Gastroesophageal sphincter (tissue), 3 donors: ENCODE results near the gene DNAJB8.

Source experiments
- CTCF ChIP-seq, 4 experiments: fragments of 200-600 bp in 2 of 4; fragments of 450-650 bp in 2 of 4; sonication (generic) in 1 of 4; IDR thresholded peaks; one replicate each; pipeline ENCODE4 v1.5.1; 2017 to 2019; ENCODE audit warnings: antibody characterized with exemption in 4 of 4, mild to moderate bottlenecking in 2 of 4, moderate library complexity in 2 of 4
- POLR2A ChIP-seq, 2 donors: fragments of 450-650 bp; IDR thresholded peaks; one replicate each; pipeline ENCODE4 v1.6.1; 2017; ENCODE audit warnings: antibody characterized with exemption in 2 of 2, mild to moderate bottlenecking in 2 of 2, moderate library complexity in 1 of 2
- POLR2AphosphoS5 ChIP-seq: sonication (generic); formaldehyde crosslinking; IDR thresholded peaks from one replicate; pipeline ENCODE4 v1.6.1; 2017; ENCODE audit warnings: antibody characterized with exemption

- TF ChIP-seq CTCF (IDR thresholded peaks at IDR 0.05) (no peak), POLR2A (IDR thresholded peaks at IDR 0.05) (no peak), POLR2AphosphoS5 (no peak)
These were observed 45.8 kb downstream of the DNAJB8 start for GRCh38 chr3:128420720-128421438.
